RWPE2 (cell line): ENCODE results near the gene EPG5.

Source experiments
- ATAC-seq: fragments of 200-7000 bp; cut with Tn5 transposase; 3 replicates; pipeline ENCODE4 v1.9.1; 2021; ENCODE audit warnings: low read depth
- DNase-seq: peaks from one replicate; pipeline ENCODE4 v3.0.0-alpha.2; 2020; ENCODE audit warnings: low spot score
- H3K27ac ChIP-seq: fragments of 450-650 bp; 2 replicates; pipeline ENCODE4 v1.5.1; 2017; ENCODE audit warnings: mild to moderate bottlenecking; ENCODE audit not compliant: poor library complexity, severe bottlenecking
- H3K27me3 ChIP-seq: fragments of 250-450 bp; sonication (Bioruptor Pico); 2 replicates; pipeline ENCODE4 v1.5.1; 2021; ENCODE audit warnings: mild to moderate bottlenecking, moderate library complexity; ENCODE audit not compliant: insufficient read depth, poor library complexity, severe bottlenecking
- H3K36me3 ChIP-seq: fragments of 250-450 bp; sonication (Bioruptor Pico); 2 replicates; pipeline ENCODE4 v1.5.1; 2020; ENCODE audit warnings: low read depth, mild to moderate bottlenecking, moderate library complexity
- H3K4me1 ChIP-seq: fragments of 250-450 bp; sonication (Bioruptor Pico); 2 replicates; pipeline ENCODE4 v1.5.1; 2021; ENCODE audit warnings: mild to moderate bottlenecking, moderate library complexity; ENCODE audit not compliant: insufficient read depth, poor library complexity, severe bottlenecking
- H3K4me3 ChIP-seq: fragments of 250-450 bp; sonication (Bioruptor Pico); 2 replicates; pipeline ENCODE4 v1.5.1; 2021; ENCODE audit warnings: mild to moderate bottlenecking, moderate library complexity; ENCODE audit not compliant: severe bottlenecking
- H3K9me3 ChIP-seq: fragments of 250-450 bp; sonication (Bioruptor Pico); 2 replicates; pipeline ENCODE4 v1.5.1; 2021; ENCODE audit warnings: mild to moderate bottlenecking, moderate library complexity; ENCODE audit not compliant: severe bottlenecking
- CTCF ChIP-seq: fragments of 450-650 bp; IDR thresholded peaks from one replicate; pipeline ENCODE4 v1.5.1; 2017; ENCODE audit warnings: mild to moderate bottlenecking, moderate library complexity; ENCODE audit not compliant: poor library complexity, severe bottlenecking

EPG5 gene

GRCh38 chr18:45861926-45862325, 105.2 kb downstream of the EPG5 start:
- Histone ChIP-seq H3K4me1 (no peaks in the 10 kb centered on the region), H3K4me3 (no peak overlapping the region), H3K9me3 (no peaks in the 10 kb centered on the region), H3K27ac (no peak overlapping the region), H3K36me3 (peaks cover 88% of the 10 kb centered on the region), H3K27me3 (no peaks in the 10 kb centered on the region)
- DNase-seq = no peak
- TF ChIP-seq CTCF = no peak
- ATAC-seq = no peak

GRCh38 chr18:45860971-45861370, 106.2 kb downstream of the EPG5 start:
- TF ChIP-seq CTCF = no peak
- no peak for DNase-seq
- H3K27me3 ChIP-seq = no peaks in the 10 kb centered on the region
- no peak overlapping the region for H3K4me3 ChIP-seq
- peaks cover 88% of the 10 kb centered on the region for H3K36me3 ChIP-seq
- no peaks in the 10 kb centered on the region for H3K4me1 ChIP-seq
- H3K27ac ChIP-seq = no peak overlapping the region
- no peaks in the 10 kb centered on the region for H3K9me3 ChIP-seq
- ATAC-seq = no peak

- peaks cover 88% of the 10 kb centered on the region for H3K36me3 ChIP-seq
- ATAC-seq (no peak), DNase-seq (no peak)
- H3K27me3 ChIP-seq = no peaks in the 10 kb centered on the region
- no peak overlapping the region for H3K4me3 ChIP-seq
- H3K9me3 ChIP-seq = no peaks in the 10 kb centered on the region
- no peaks in the 10 kb centered on the region for H3K4me1 ChIP-seq
- no peak for TF ChIP-seq CTCF
- no peak overlapping the region for H3K27ac ChIP-seq
Measured at GRCh38 chr18:45860492-45860891, 106.6 kb downstream of the EPG5 start.

- H3K4me1 ChIP-seq = no peaks in the 10 kb centered on the region
- peaks cover 85% of the 10 kb centered on the region for H3K36me3 ChIP-seq
- no peak overlapping the region for H3K27ac ChIP-seq
- TF ChIP-seq CTCF = no peak
- H3K9me3 ChIP-seq = no peaks in the 10 kb centered on the region
- ATAC-seq (no peak), DNase-seq (no peak)
- no peaks in the 10 kb centered on the region for H3K27me3 ChIP-seq
- H3K4me3 ChIP-seq = no peak overlapping the region
Measured at GRCh38 chr18:45859334-45859733, 107.8 kb downstream of the EPG5 start.

GRCh38 chr18:45856531-45856930, 110.6 kb downstream of the EPG5 start:
- Histone ChIP-seq H3K4me1 (no peaks in the 10 kb centered on the region), H3K27ac (no peak overlapping the region)
- ATAC-seq = no peak

More at GRCh38 chr18:45856531-45856930, 110.6 kb downstream of the EPG5 start:
- no peak for DNase-seq
- no peaks in the 10 kb centered on the region for H3K9me3 ChIP-seq
- TF ChIP-seq CTCF = no peak
- no peaks in the 10 kb centered on the region for H3K27me3 ChIP-seq
- peaks cover 80% of the 10 kb centered on the region for H3K36me3 ChIP-seq
- no peak overlapping the region for H3K4me3 ChIP-seq
